MCF 10A (cell line): ENCODE measurements around the gene DTX1. TPM values are rescaled to one million over a fixed set of nuclear protein-coding genes. Genes with fewer than 3 reads are reported as not detected.

Experiments used
- BruUV-seq: library from RNA; stranded (reverse); fragments of 400-500 nt; replicated peaks from 2 replicates; lab custom pipeline; 2021; lab: Mats Ljungman, UMichigan
- CTCF ChIA-PET: fragments of 300-600 bp; sonication (Branson Sonifier 250); formaldehyde crosslinking; extraction: SDS; loops from one replicate; lab custom pipeline; 2021; ENCODE audit warnings: antibody characterized with exemption, inconsistent platforms; lab: Yijun Ruan, JAX
- POLR2A ChIA-PET: fragments of 300-600, 350-650 bp; sonication (Branson Sonifier 250); formaldehyde crosslinking; extraction: SDS; loops from one replicate; lab custom pipeline; 2020; ENCODE audit warnings: antibody characterized with exemption, inconsistent platforms; lab: Yijun Ruan, JAX
- DNase-seq: peaks from one replicate; pipeline ENCODE4 v3.0.0-alpha.2; 2018; ENCODE audit not compliant: unreplicated experiment
- H3K27ac Mint-ChIP-seq: one replicate; pipeline ENCODE4 v1.8.0; 2022; ENCODE audit warnings: mild to moderate bottlenecking, low read depth, mixed read lengths; ENCODE audit not compliant: unreplicated experiment
- H3K27me3 Mint-ChIP-seq: one replicate; pipeline ENCODE4 v1.8.0; 2022; ENCODE audit warnings: mixed read lengths; ENCODE audit not compliant: insufficient read depth, unreplicated experiment
- H3K36me3 Mint-ChIP-seq: one replicate; pipeline ENCODE4 v1.8.0; 2022; ENCODE audit warnings: mild to moderate bottlenecking, moderate library complexity, mixed read lengths; ENCODE audit not compliant: insufficient read depth, unreplicated experiment
- H3K4me1 Mint-ChIP-seq: one replicate; pipeline ENCODE4 v1.8.0; 2022; ENCODE audit warnings: mixed read lengths; ENCODE audit not compliant: insufficient read depth, unreplicated experiment
- H3K4me3 Mint-ChIP-seq: one replicate; pipeline ENCODE4 v1.8.0; 2022; ENCODE audit warnings: mild to moderate bottlenecking, moderate library complexity, mixed read lengths; ENCODE audit not compliant: unreplicated experiment
- H3K9me3 Mint-ChIP-seq: one replicate; pipeline ENCODE4 v1.8.0; 2022; ENCODE audit warnings: mixed read lengths; ENCODE audit not compliant: unreplicated experiment
- CTCF ChIP-seq: fragments of 200-600 bp; IDR thresholded peaks from one replicate; pipeline ENCODE4 v1.8.0; 2022; ENCODE audit warnings: antibody characterized with exemption, mild to moderate bottlenecking; ENCODE audit not compliant: unreplicated experiment
- intact Hi-C: fragments of 100-400 bp; cut with micrococcal nuclease; formaldehyde crosslinking; loops from 2 replicates; pipeline ENCODE4 v1.14.1; 2022
- total RNA-seq: library from RNA; stranded (reverse); gene quantifications from 2 replicates; pipeline ENCODE4 v1.2.3, GENCODE V29; 2022

Gene DTX1
- total RNA-seq, 1 experiment from 2014 or later: not detected

- DNase-seq: no peak
- Mint-ChIP-seq H3K27ac (no peak overlapping the region), H3K9me3 (no peaks in the 10 kb centered on the region), H3K4me1 (no peaks in the 10 kb centered on the region), H3K4me3 (no peak overlapping the region), H3K27me3 (peaks cover 17% of the 10 kb centered on the region), H3K36me3 (no peaks in the 10 kb centered on the region)
- POLR2A ChIA-PET: interaction anchor here (0.7 kb wide), 1 partner anchor 53 kb away, joined by 3 read pairs; no protein-coding TSS in a partner anchor
- intact Hi-C loops: no loop called here
- TF ChIP-seq CTCF: no peak
- CTCF ChIA-PET: interaction anchor here (0.6 to 1.0 kb wide), 4 partner anchors 45 to 826 kb away, joined by 3 read pairs; no protein-coding TSS in a partner anchor
- BruUV-seq: no TSS peak
These were observed 37.0 kb downstream of the DTX1 start for GRCh38 chr12:113093409-113094101.

GRCh38 chr12:113094738-113095137 lies 38.2 kb downstream of the DTX1 start:
- Mint-ChIP-seq H3K4me1 (no peaks in the 10 kb centered on the region), H3K27me3 (peaks cover 17% of the 10 kb centered on the region), H3K36me3 (no peaks in the 10 kb centered on the region), H3K9me3 (no peaks in the 10 kb centered on the region), H3K27ac (no peak overlapping the region), H3K4me3 (no peak overlapping the region)
- no peak for TF ChIP-seq CTCF
- BruUV-seq: no TSS peak
- intact Hi-C loops: no loop called here
- DNase-seq: no peak
- ChIA-PET POLR2A (no interaction called here), CTCF (no interaction called here)

- no peak for DNase-seq
- Mint-ChIP-seq H3K27me3 (peaks cover 17% of the 10 kb centered on the region), H3K9me3 (no peaks in the 10 kb centered on the region), H3K4me3 (no peak overlapping the region), H3K27ac (no peak overlapping the region), H3K36me3 (no peaks in the 10 kb centered on the region), H3K4me1 (no peaks in the 10 kb centered on the region)
- TF ChIP-seq CTCF: no peak
- CTCF ChIA-PET: interaction anchor here (0.6 to 1.0 kb wide), 2 partner anchors 11 to 329 kb away, joined by 3 to 4 read pairs; no protein-coding TSS in a partner anchor
- intact Hi-C loops: no loop called here
- BruUV-seq: no TSS peak
- POLR2A ChIA-PET: no interaction called here
These were observed 38.9 kb downstream of the DTX1 start for GRCh38 chr12:113095405-113095804.

GRCh38 chr12:113096675-113097461 lies 40.3 kb downstream of the DTX1 start:
- no peaks in the 10 kb centered on the region for H3K4me1 Mint-ChIP-seq
- BruUV-seq: no TSS peak
- intact Hi-C loops: no loop called here

More at GRCh38 chr12:113096675-113097461, 40.3 kb downstream of the DTX1 start:
- CTCF ChIA-PET: interaction anchor here (0.7 to 3.1 kb wide), 4 partner anchors 18 to 398 kb away, joined by 4 to 13 read pairs (median 5); no protein-coding TSS in a partner anchor
- Mint-ChIP-seq H3K27ac (no peak overlapping the region), H3K4me3 (no peak overlapping the region), H3K9me3 (no peaks in the 10 kb centered on the region), H3K36me3 (no peaks in the 10 kb centered on the region), H3K27me3 (peaks cover 3% of the 10 kb centered on the region)
- DNase-seq: no peak
- POLR2A ChIA-PET: no interaction called here
- TF ChIP-seq CTCF: no peak
